HL-60 (cell line): Measurements from ENCODE around the gene ABCA9.

Experiments
- GABPA ChIP-seq: IDR thresholded peaks from 2 replicates; pipeline ENCODE4 v1.6.1; 2012; ENCODE audit warnings: low read depth
- POLR2AphosphoS5 ChIP-seq: IDR thresholded peaks from 2 replicates; pipeline ENCODE4 v1.6.1; 2012; ENCODE audit warnings: low read depth
- SPI1 ChIP-seq: IDR thresholded peaks from 2 replicates; pipeline ENCODE4 v1.6.1; 2012; ENCODE audit warnings: low read depth, mild to moderate bottlenecking, borderline replicate concordance
- TF ChIP-seq, protein P1 (sequence below): IDR thresholded peaks from 2 replicates; pipeline ENCODE4 v1.6.1; 2012; ENCODE audit warnings: low read depth; ENCODE audit not compliant: insufficient replicate concordance
- TF ChIP-seq, protein P2 (sequence below): IDR thresholded peaks from one replicate; pipeline ENCODE4 v1.5.1; 2011; ENCODE audit warnings: low read length, control low read depth, inconsistent platforms; ENCODE audit not compliant: insufficient read depth

DNA sequence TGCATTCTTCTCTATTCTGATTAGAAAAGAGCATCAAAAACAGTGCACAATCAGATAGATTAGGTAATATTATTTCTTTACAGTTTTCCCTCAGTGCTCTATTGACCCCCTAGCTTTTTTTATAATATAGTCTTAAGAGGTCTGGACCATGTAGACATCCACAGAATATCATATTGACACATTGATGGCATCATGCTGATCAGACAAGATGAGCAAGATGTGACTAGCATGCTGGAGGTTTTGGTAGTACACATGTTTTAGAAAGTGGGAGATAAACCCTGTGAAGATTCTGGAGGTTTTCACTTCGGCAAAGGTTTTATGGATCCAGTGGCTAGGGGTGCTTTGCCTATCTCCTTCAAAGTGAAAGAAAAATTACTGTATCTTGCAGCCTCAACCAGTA is 102.8 kb downstream of the ABCA9 start:
- TF ChIP-seq, protein P1, sequence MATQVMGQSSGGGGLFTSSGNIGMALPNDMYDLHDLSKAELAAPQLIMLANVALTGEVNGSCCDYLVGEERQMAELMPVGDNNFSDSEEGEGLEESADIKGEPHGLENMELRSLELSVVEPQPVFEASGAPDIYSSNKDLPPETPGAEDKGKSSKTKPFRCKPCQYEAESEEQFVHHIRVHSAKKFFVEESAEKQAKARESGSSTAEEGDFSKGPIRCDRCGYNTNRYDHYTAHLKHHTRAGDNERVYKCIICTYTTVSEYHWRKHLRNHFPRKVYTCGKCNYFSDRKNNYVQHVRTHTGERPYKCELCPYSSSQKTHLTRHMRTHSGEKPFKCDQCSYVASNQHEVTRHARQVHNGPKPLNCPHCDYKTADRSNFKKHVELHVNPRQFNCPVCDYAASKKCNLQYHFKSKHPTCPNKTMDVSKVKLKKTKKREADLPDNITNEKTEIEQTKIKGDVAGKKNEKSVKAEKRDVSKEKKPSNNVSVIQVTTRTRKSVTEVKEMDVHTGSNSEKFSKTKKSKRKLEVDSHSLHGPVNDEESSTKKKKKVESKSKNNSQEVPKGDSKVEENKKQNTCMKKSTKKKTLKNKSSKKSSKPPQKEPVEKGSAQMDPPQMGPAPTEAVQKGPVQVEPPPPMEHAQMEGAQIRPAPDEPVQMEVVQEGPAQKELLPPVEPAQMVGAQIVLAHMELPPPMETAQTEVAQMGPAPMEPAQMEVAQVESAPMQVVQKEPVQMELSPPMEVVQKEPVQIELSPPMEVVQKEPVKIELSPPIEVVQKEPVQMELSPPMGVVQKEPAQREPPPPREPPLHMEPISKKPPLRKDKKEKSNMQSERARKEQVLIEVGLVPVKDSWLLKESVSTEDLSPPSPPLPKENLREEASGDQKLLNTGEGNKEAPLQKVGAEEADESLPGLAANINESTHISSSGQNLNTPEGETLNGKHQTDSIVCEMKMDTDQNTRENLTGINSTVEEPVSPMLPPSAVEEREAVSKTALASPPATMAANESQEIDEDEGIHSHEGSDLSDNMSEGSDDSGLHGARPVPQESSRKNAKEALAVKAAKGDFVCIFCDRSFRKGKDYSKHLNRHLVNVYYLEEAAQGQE = no peak
- TF ChIP-seq, protein P2, sequence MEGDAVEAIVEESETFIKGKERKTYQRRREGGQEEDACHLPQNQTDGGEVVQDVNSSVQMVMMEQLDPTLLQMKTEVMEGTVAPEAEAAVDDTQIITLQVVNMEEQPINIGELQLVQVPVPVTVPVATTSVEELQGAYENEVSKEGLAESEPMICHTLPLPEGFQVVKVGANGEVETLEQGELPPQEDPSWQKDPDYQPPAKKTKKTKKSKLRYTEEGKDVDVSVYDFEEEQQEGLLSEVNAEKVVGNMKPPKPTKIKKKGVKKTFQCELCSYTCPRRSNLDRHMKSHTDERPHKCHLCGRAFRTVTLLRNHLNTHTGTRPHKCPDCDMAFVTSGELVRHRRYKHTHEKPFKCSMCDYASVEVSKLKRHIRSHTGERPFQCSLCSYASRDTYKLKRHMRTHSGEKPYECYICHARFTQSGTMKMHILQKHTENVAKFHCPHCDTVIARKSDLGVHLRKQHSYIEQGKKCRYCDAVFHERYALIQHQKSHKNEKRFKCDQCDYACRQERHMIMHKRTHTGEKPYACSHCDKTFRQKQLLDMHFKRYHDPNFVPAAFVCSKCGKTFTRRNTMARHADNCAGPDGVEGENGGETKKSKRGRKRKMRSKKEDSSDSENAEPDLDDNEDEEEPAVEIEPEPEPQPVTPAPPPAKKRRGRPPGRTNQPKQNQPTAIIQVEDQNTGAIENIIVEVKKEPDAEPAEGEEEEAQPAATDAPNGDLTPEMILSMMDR = no peak
- TF ChIP-seq GABPA = no peak
- no peak for TF ChIP-seq POLR2AphosphoS5
- TF ChIP-seq SPI1 = no peak
